ENCODE data around the gene CCDC9B. TPM values are rescaled to one million over a fixed set of nuclear protein-coding genes. Genes with fewer than 3 reads are reported as not detected.

CCDC9B gene
- total and polyA plus RNA-seq, 2 of the 4 experiments (the other 2 are of a cell fraction), result 19.7 to 30.9 TPM

DNA sequence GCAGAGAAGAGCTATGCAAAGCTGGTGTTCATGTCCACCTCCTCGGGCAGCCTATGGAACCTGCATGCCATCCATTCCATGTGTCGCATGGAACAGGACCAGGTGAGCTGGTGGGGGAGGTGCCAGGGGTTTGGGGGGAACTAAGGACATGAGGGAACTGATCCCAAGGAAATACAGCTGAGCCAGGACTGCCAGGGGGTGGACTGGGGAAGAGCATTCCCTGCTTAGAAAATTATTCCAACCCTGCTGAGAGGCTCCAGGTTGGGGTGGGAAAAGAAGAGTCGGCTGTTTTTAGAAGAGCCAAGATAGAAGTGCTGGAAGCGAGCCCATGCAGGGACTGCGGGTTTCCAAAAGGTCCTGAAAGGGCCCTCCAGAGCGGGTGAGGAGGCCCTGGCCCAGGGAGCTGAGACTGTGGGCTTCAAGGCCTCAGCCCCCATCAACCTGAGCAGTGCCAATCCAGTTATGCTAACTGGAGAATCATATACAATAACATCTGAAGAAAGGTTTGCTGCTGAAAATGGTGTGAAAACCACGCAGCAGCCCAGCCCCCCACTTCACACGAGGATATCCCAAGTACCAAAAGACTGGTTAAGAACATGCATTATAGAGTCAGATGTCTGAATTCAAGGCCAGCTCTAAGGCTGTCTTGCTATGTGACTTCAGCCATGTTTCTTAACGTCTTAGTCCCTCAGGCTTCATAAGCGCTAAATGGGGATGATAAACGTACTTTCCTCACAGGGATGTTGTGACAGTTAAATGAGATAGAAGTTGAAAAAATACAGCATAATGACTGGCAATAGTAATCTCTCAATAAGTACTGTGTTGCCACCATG is 25.1 kb upstream of the CCDC9B start:
- WGBS, 2 experiments (ENCODE audit: extremely low coverage in 2 of 2, insufficient read length in 1 of 2), result 57% methylated on average over 4 of the region's 11 CpGs; no CpG with 5 or more reads in 1 of the 2 experiments
- no peak overlapping the region for H2AFZ ChIP-seq (replicated peaks; ENCODE audit: low read length, poor library complexity)
- no peaks in the 10 kb centered on the region for H3K36me3 ChIP-seq (ENCODE audit: control insufficient read depth, insufficient read depth, low read length)
- H3K56ac ChIP-seq (ENCODE audit: extremely low read depth, insufficient read depth, low read length), result no peak overlapping the region
- no peak overlapping the region for H4K91ac ChIP-seq (ENCODE audit: insufficient read depth, low read depth, low read length)
- H3K4ac ChIP-seq (ENCODE audit: low read depth, low read length), result no peak overlapping the region
- dilution Hi-C loops (cut with HindIII; ENCODE audit: low sequenced_read_pairs, unreplicated experiment) (no loop called here), in situ Hi-C loops (cut with MboI; ENCODE audit: low sequenced_read_pairs) (no loop called here), intact Hi-C loops (cut with micrococcal nuclease) (no loop called here)
- peaks cover 9% of the 10 kb centered on the region for H3K27me3 ChIP-seq (ENCODE audit: control insufficient read depth, insufficient read depth, low read length)
- no peak overlapping the region for H2AK5ac ChIP-seq (ENCODE audit: low read depth, low read length)
- no peak for DNase-seq
- no peak overlapping the region for H3K18ac ChIP-seq (ENCODE audit: low read depth, low read length)
- no peak overlapping the region for H2BK15ac ChIP-seq (ENCODE audit: low read depth, low read length)
- BruUV-seq (replicated peaks), result no TSS peak
- no peak for ATAC-seq (ENCODE audit: low read depth)
- H3K9ac ChIP-seq (ENCODE audit: low read depth, low read length), result no peak overlapping the region
- POLR2A ChIA-PET (ENCODE audit: unreplicated experiment), result interaction anchor here (0.6 kb wide), 1 partner anchor 1013 kb away, joined by 8 read pairs; no protein-coding TSS in a partner anchor
- no peak overlapping the region for H4K5ac ChIP-seq (ENCODE audit: low read depth, low read length)
- no peak overlapping the region for H3K4me3 ChIP-seq (ENCODE audit: insufficient read depth, low read depth, low read length)
- CTCF ChIA-PET, result no interaction called here
- H3K9me1 ChIP-seq (ENCODE audit: insufficient read depth, low read length), result 0 out of 2 replicates have a peak, but pooled peaks cover 3% of the 10 kb centered on the region
- H3K27ac ChIP-seq (ENCODE audit: insufficient read depth, low read length), result no peak overlapping the region
- H3K4me2 ChIP-seq (ENCODE audit: low read depth, low read length), result no peak overlapping the region
- no peaks in the 10 kb centered on the region for H3K79me1 ChIP-seq (ENCODE audit: low read depth in 1 of 2, low read length in 2 of 2)
- H4K20me1 ChIP-seq (ENCODE audit: insufficient read depth, low read length), result no peaks in the 10 kb centered on the region
- TF ChIP-seq POLR2A (IDR thresholded peaks at IDR 0.05; ENCODE audit: low read depth, low read length) (no peak), RCOR1 (IDR thresholded peaks at IDR 0.05; ENCODE audit: insufficient replicate concordance, low read length) (no peak)
- TF ChIP-seq, protein P1, sequence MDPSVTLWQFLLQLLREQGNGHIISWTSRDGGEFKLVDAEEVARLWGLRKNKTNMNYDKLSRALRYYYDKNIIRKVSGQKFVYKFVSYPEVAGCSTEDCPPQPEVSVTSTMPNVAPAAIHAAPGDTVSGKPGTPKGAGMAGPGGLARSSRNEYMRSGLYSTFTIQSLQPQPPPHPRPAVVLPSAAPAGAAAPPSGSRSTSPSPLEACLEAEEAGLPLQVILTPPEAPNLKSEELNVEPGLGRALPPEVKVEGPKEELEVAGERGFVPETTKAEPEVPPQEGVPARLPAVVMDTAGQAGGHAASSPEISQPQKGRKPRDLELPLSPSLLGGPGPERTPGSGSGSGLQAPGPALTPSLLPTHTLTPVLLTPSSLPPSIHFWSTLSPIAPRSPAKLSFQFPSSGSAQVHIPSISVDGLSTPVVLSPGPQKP (IDR thresholded peaks at IDR 0.05; ENCODE audit: borderline replicate concordance, low read depth, low read length), result no peak
- TF ChIP-seq, protein P2, sequence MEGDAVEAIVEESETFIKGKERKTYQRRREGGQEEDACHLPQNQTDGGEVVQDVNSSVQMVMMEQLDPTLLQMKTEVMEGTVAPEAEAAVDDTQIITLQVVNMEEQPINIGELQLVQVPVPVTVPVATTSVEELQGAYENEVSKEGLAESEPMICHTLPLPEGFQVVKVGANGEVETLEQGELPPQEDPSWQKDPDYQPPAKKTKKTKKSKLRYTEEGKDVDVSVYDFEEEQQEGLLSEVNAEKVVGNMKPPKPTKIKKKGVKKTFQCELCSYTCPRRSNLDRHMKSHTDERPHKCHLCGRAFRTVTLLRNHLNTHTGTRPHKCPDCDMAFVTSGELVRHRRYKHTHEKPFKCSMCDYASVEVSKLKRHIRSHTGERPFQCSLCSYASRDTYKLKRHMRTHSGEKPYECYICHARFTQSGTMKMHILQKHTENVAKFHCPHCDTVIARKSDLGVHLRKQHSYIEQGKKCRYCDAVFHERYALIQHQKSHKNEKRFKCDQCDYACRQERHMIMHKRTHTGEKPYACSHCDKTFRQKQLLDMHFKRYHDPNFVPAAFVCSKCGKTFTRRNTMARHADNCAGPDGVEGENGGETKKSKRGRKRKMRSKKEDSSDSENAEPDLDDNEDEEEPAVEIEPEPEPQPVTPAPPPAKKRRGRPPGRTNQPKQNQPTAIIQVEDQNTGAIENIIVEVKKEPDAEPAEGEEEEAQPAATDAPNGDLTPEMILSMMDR (conservative IDR thresholded peaks at IDR 0.05; ENCODE audit: low read depth, low read length), result no peak
- no peak overlapping the region for H3K14ac ChIP-seq (replicated peaks; ENCODE audit: low read depth, low read length)
- no peak overlapping the region for H3K23ac ChIP-seq (ENCODE audit: low read depth, low read length)
- H3K4me1 ChIP-seq (ENCODE audit: control insufficient read depth, insufficient read depth, low read length), result peaks cover 2% of the 10 kb centered on the region; the same call in 1 of the 2 replicates
- H4K8ac ChIP-seq (ENCODE audit: low read depth in 2 of 2, low read length in 2 of 2), result no peak overlapping the region
- H3K9me3 ChIP-seq (ENCODE audit: control insufficient read depth, insufficient read depth, low read length), result no peaks in the 10 kb centered on the region
- H2BK5ac ChIP-seq (ENCODE audit: low read depth, low read length, poor library complexity, severe bottlenecking), result no peak overlapping the region
- H2BK120ac ChIP-seq (ENCODE audit: low read depth, low read length), result no peak overlapping the region
- H2AK9ac ChIP-seq (replicated peaks; ENCODE audit: low read depth, low read length, poor library complexity), result no peak overlapping the region
- no peak overlapping the region for H2BK20ac ChIP-seq (ENCODE audit: low read depth, low read length)

All from IMR-90 (cell line).